ENCODE results near the gene RNF149. TPM values are rescaled to one million over a fixed set of nuclear protein-coding genes. Genes with fewer than 3 reads are reported as not detected.
A peak's percentile ranks its signal among the peaks of the same experiment; 100 is the strongest.

RNF149 gene
- total RNA-seq, 1 donor = 73.1 TPM

GRCh38 chr2:101349893-101350662 lies 41.6 kb upstream of the RNF149 start:
- Histone ChIP-seq H3K4me2 (ENCODE audit: insufficient read depth, low read length) (no peak overlapping the region), H2AFZ (ENCODE audit: low read length) (peak overlapping the region; percentile 21)
- peak; percentile 73 for TF ChIP-seq CTCF (IDR thresholded peaks at IDR 0.05; ENCODE audit: extremely low read depth, low read depth, low read length)

GRCh38 chr2:101348883-101349282 lies 40.4 kb upstream of the RNF149 start:
- Histone ChIP-seq H3K27ac (ENCODE audit: low read depth, low read length) (no peak overlapping the region), H4K20me1 (ENCODE audit: insufficient read depth, low read length) (no peaks in the 10 kb centered on the region), H2AFZ (ENCODE audit: low read length) (no peak overlapping the region), H3K4me2 (ENCODE audit: insufficient read depth, low read length) (no peak overlapping the region), H3K36me3 (ENCODE audit: insufficient read depth, low read length) (no peaks in the 10 kb centered on the region), H3K4me1 (ENCODE audit: insufficient read depth, low read length) (no peaks in the 10 kb centered on the region), H3K4me3 (ENCODE audit: insufficient read depth, low read length) (no peak overlapping the region), H3K9me3 (ENCODE audit: low read depth, low read length) (no peaks in the 10 kb centered on the region), H3K27me3 (ENCODE audit: insufficient read depth, low read length) (no peaks in the 10 kb centered on the region), H3K79me2 (ENCODE audit: insufficient read depth, low read length) (no peaks in the 10 kb centered on the region)
- DNase-seq (ENCODE audit: insufficient read length, low spot score, missing footprints) = no peak
- no peak for TF ChIP-seq CTCF (IDR thresholded peaks at IDR 0.05; ENCODE audit: extremely low read depth, low read depth, low read length)

More at GRCh38 chr2:101349893-101350662, 41.6 kb upstream of the RNF149 start:
- H3K27me3 ChIP-seq (ENCODE audit: insufficient read depth, low read length) = no peaks in the 10 kb centered on the region
- H3K36me3 ChIP-seq (ENCODE audit: insufficient read depth, low read length) = no peaks in the 10 kb centered on the region
- H4K20me1 ChIP-seq (ENCODE audit: insufficient read depth, low read length) = no peaks in the 10 kb centered on the region
- no peaks in the 10 kb centered on the region for H3K4me1 ChIP-seq (ENCODE audit: insufficient read depth, low read length)
- no peaks in the 10 kb centered on the region for H3K9me3 ChIP-seq (ENCODE audit: low read depth, low read length)
- peak; percentile 89 for DNase-seq (ENCODE audit: insufficient read length, low spot score, missing footprints)
- H3K27ac ChIP-seq (ENCODE audit: low read depth, low read length) = no peak overlapping the region
- no peaks in the 10 kb centered on the region for H3K79me2 ChIP-seq (ENCODE audit: insufficient read depth, low read length)
- no peak overlapping the region for H3K4me3 ChIP-seq (ENCODE audit: insufficient read depth, low read length)

GRCh38 chr2:101346909-101347308 lies 38.4 kb upstream of the RNF149 start:
- Histone ChIP-seq H4K20me1 (ENCODE audit: insufficient read depth, low read length) (no peaks in the 10 kb centered on the region), H3K4me1 (ENCODE audit: insufficient read depth, low read length) (peaks cover 3% of the 10 kb centered on the region), H3K27me3 (ENCODE audit: insufficient read depth, low read length) (no peaks in the 10 kb centered on the region), H3K79me2 (ENCODE audit: insufficient read depth, low read length) (no peaks in the 10 kb centered on the region), H3K4me3 (ENCODE audit: insufficient read depth, low read length) (no peak overlapping the region), H3K4me2 (ENCODE audit: insufficient read depth, low read length) (no peak overlapping the region), H2AFZ (ENCODE audit: low read length) (no peak overlapping the region), H3K27ac (ENCODE audit: low read depth, low read length) (no peak overlapping the region), H3K9me3 (ENCODE audit: low read depth, low read length) (no peaks in the 10 kb centered on the region), H3K36me3 (ENCODE audit: insufficient read depth, low read length) (no peaks in the 10 kb centered on the region)
- TF ChIP-seq CTCF (IDR thresholded peaks at IDR 0.05; ENCODE audit: extremely low read depth, low read depth, low read length) = no peak
- no peak for DNase-seq (ENCODE audit: insufficient read length, low spot score, missing footprints)

GRCh38 chr2:101344137-101344536 lies 35.6 kb upstream of the RNF149 start:
- no peak for TF ChIP-seq CTCF (IDR thresholded peaks at IDR 0.05; ENCODE audit: extremely low read depth, low read depth, low read length)
- H3K79me2 ChIP-seq (ENCODE audit: insufficient read depth, low read length) = no peaks in the 10 kb centered on the region
- H3K4me2 ChIP-seq (ENCODE audit: insufficient read depth, low read length) = no peak overlapping the region
- H3K9me3 ChIP-seq (ENCODE audit: low read depth, low read length) = no peaks in the 10 kb centered on the region
- peak overlapping the region; percentile 5 for H2AFZ ChIP-seq (ENCODE audit: low read length)
- no peak overlapping the region for H3K27ac ChIP-seq (ENCODE audit: low read depth, low read length)
- H3K27me3 ChIP-seq (ENCODE audit: insufficient read depth, low read length) = no peaks in the 10 kb centered on the region
- no peaks in the 10 kb centered on the region for H4K20me1 ChIP-seq (ENCODE audit: insufficient read depth, low read length)
- peak; percentile 32 for DNase-seq (ENCODE audit: insufficient read length, low spot score, missing footprints)
- peaks cover 3% of the 10 kb centered on the region for H3K4me1 ChIP-seq (ENCODE audit: insufficient read depth, low read length)
- H3K4me3 ChIP-seq (ENCODE audit: insufficient read depth, low read length) = no peak overlapping the region
- H3K36me3 ChIP-seq (ENCODE audit: insufficient read depth, low read length) = no peaks in the 10 kb centered on the region

All from osteoblast (primary cell).